HTR-8/SVneo (cell line): ENCODE results near the gene FAM9A.
"Not testable (repeated sequence)": the region's sequence is repeated elsewhere in the genome, so short reads cannot be mapped to it uniquely, and the experiment has no call there.

ENCODE experiments used
- DNase-seq: peaks from one replicate; pipeline ENCODE4 v3.0.0; 2011; ENCODE audit warnings: low spot score, mixed read lengths; ENCODE audit not compliant: insufficient read length
- FAIRE-seq: peaks from 2 replicates; lab custom pipeline; 2011; peaks lifted over from hg19 to GRCh38; lab: Jason Lieb, UNC

Gene FAM9A

GRCh38 chrX:8805974-8806373 lies 4.8 kb upstream of the FAM9A start:
- DNase-seq (no peak), FAIRE-seq (no peak)

- FAIRE-seq (no peak), DNase-seq (no peak)
Measured at GRCh38 chrX:8805046-8805445, 3.9 kb upstream of the FAM9A start.

- FAIRE-seq (no peak), DNase-seq (no peak)
Measured at GRCh38 chrX:8803326-8803725, 2.1 kb upstream of the FAM9A start.

- peak; percentile 23 for FAIRE-seq
- not testable (repeated sequence) for DNase-seq
Measured at GRCh38 chrX:8800351-8800750, 832 bp downstream of the FAM9A start.

- not testable (repeated sequence) for DNase-seq, FAIRE-seq
Measured at GRCh38 chrX:8799281-8799680, 1.9 kb downstream of the FAM9A start.

- not testable (repeated sequence) for DNase-seq, FAIRE-seq
Measured at GRCh38 chrX:8798702-8799101, 2.5 kb downstream of the FAM9A start.

- not testable (repeated sequence) for FAIRE-seq, DNase-seq
Measured at GRCh38 chrX:8787119-8787518, 14.1 kb downstream of the FAM9A start.

- DNase-seq (no peak), FAIRE-seq (no peak)
Measured at GRCh38 chrX:8784162-8784561, 17.0 kb downstream of the FAM9A start.

- DNase-seq (no peak), FAIRE-seq (no peak)
Measured at GRCh38 chrX:8783714-8784098, 17.5 kb downstream of the FAM9A start.

- no peak for DNase-seq
Measured at GRCh38 chrX:8783097-8783713, 18.0 kb downstream of the FAM9A start.

GRCh38 chrX:8782595-8782994 lies 18.6 kb downstream of the FAM9A start:
- DNase-seq (no peak), FAIRE-seq (no peak)

More at GRCh38 chrX:8783097-8783713, 18.0 kb downstream of the FAM9A start:
- no peak for FAIRE-seq

GRCh38 chrX:8781921-8782320 lies 19.3 kb downstream of the FAM9A start:
- FAIRE-seq, DNase-seq: not testable (repeated sequence)

GRCh38 chrX:8773117-8773516 lies 28.1 kb downstream of the FAM9A start:
- FAIRE-seq (no peak), DNase-seq (no peak)

GRCh38 chrX:8760021-8760420 lies 41.2 kb downstream of the FAM9A start:
- FAIRE-seq = no peak
- no peak for DNase-seq

- peak; percentile 42 for FAIRE-seq
- not testable (repeated sequence) for DNase-seq
Measured at GRCh38 chrX:8758706-8759105, 42.5 kb downstream of the FAM9A start.

- peak; percentile 52 for FAIRE-seq
- DNase-seq = not testable (repeated sequence)
Measured at GRCh38 chrX:8757609-8758389, 43.4 kb downstream of the FAM9A start.

- no peak for FAIRE-seq
- no peak for DNase-seq
Measured at GRCh38 chrX:8755813-8756212, 45.4 kb downstream of the FAM9A start.

- no peak for FAIRE-seq
Measured at GRCh38 chrX:8755116-8755515, 46.1 kb downstream of the FAM9A start.

GRCh38 chrX:8749697-8750096 lies 51.5 kb downstream of the FAM9A start:
- FAIRE-seq (no peak), DNase-seq (no peak)

More at GRCh38 chrX:8755116-8755515, 46.1 kb downstream of the FAM9A start:
- no peak for DNase-seq

GRCh38 chrX:8748855-8749254 lies 52.3 kb downstream of the FAM9A start:
- DNase-seq = peak; percentile 25

GRCh38 chrX:8743126-8743732 lies 58.0 kb downstream of the FAM9A start:
- FAIRE-seq = no peak
- DNase-seq = peak; percentile 25

More at GRCh38 chrX:8748855-8749254, 52.3 kb downstream of the FAM9A start:
- no peak for FAIRE-seq
